Measurements from ENCODE around the gene OR5L2.
"Not testable (repeated sequence)": the region's sequence is repeated elsewhere in the genome, so short reads cannot be mapped to it uniquely, and the experiment has no call there.

- not testable (repeated sequence) for TF ChIP-seq POLR2A, CTCF (IDR thresholded peaks at IDR 0.05)
These were observed 46.1 kb downstream of the OR5L2 start for GRCh38 chr11:55873146-55873545.

Measured in testis (tissue), 2 donors.